ENCODE measurements around the gene CFHR2. TPM values are rescaled to one million over a fixed set of nuclear protein-coding genes. Genes with fewer than 3 reads are reported as not detected.
"Not testable (repeated sequence)": the region's sequence is repeated elsewhere in the genome, so short reads cannot be mapped to it uniquely, and the experiment has no call there.

CFHR2 gene
- total RNA-seq, 2 donors from 2014 or later = not detected

DNA sequence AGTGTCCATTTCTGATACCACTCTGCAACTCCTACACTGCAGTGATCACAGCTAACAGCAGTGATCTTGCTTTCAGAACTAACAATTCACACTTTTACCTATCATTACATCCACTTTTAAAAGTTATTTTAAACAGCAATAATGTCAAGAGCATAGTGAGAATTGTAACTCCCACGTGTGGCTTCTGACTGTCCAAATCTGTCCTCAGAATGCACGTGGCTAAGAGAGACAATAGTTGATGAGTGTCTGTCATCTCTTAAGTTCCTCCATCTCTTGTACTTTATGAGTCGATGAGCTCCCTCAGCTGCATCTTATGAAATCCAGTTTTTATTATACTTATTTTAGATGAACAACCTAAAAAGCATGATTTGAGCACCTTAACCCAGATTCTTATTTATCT lies 17.3 kb downstream of the CFHR2 start:
- no peaks in the 10 kb centered on the region for H3K36me3 Mint-ChIP-seq (ENCODE audit: low read depth)
- DNase-seq = no peak
- ATAC-seq = no peak
- no peak overlapping the region for H3K4me3 Mint-ChIP-seq
- H3K27ac Mint-ChIP-seq = no peak overlapping the region
- H3K27me3 Mint-ChIP-seq = peaks cover 9% of the 10 kb centered on the region
- peaks cover 2% of the 10 kb centered on the region for H3K4me1 Mint-ChIP-seq
- H3K9me3 ChIP-seq (ENCODE audit: control insufficient read depth, low read length, poor library complexity, severe bottlenecking) = no peaks in the 10 kb centered on the region

DNA sequence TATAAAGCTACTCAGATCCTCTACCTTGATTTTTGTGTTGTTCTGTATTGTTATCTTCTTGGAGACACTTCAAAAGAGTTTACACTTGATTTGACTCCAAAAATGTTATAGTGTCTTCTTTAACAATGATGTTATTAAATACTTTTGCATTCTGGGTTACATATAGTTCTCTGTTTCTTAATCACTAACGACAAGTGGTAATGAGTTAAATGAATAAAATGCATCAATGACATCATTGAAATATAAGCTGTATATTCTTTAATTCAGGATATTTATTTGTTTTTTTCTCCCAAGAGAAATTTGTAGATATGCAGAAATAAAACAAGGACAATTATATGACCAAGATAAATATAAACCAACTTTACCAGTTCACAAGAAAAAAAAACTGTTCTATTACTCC lies 26.6 kb downstream of the CFHR2 start:
- H3K9me3 ChIP-seq (ENCODE audit: control insufficient read depth, low read length, poor library complexity, severe bottlenecking) = no peaks in the 10 kb centered on the region

DNA sequence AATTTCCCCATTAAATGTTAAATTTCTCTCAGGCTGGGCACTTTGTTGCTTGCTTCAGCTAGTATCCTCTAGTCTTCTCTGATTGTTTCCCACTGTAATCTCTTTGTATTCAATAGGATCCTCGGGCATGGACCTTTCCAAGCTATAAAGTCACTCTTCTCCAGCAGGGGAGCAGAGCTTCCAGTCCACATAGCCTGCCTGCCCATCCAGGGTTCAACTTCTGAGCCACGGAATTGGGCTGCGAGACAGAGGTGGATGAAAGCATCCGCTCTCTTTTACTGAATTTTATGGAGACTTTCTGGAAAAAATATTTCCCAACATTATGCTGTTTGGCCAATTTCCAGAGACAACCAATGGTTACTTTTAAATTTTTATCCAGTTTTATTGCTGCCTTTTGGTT lies 32.7 kb downstream of the CFHR2 start:
- H3K4me3 Mint-ChIP-seq = no peak overlapping the region
- H3K36me3 Mint-ChIP-seq (ENCODE audit: low read depth) = no peaks in the 10 kb centered on the region
- no peak overlapping the region for H3K27ac Mint-ChIP-seq
- ATAC-seq (no peak), DNase-seq (no peak)
- H3K27me3 Mint-ChIP-seq = no peaks in the 10 kb centered on the region
- no peaks in the 10 kb centered on the region for H3K4me1 Mint-ChIP-seq
- no peaks in the 10 kb centered on the region for H3K9me3 ChIP-seq (ENCODE audit: control insufficient read depth, low read length, poor library complexity, severe bottlenecking)

More for the DNA sequence above, 26.6 kb downstream of the CFHR2 start:
- Mint-ChIP-seq H3K36me3 (ENCODE audit: low read depth) (no peaks in the 10 kb centered on the region), H3K4me3 (no peak overlapping the region), H3K4me1 (no peaks in the 10 kb centered on the region), H3K27ac (no peak overlapping the region), H3K27me3 (peaks cover 4% of the 10 kb centered on the region)
- ATAC-seq (no peak), DNase-seq (no peak)

DNA sequence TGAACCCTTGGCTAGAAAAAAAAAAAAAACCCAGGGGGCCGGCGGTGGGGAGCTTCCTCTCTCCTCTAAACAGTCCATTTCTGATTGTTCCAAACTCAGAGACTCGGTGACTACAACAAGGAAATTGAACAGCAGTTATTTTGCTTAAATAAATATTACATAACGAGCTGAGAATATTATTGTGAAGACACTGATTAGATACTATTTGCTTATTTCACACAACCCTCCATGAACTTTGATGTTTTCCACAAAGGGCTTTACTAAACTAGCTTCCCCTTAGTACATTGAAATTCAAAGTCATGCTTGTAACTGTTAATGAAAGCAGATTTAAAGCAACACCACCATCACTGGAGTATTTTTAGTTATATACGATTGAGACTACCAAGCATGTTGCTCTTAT lies 33.7 kb downstream of the CFHR2 start, which contains the start of gene CFHR5:
Gene CFHR5, plus strand, starts transcription at position 279 of the 400 bp plus-strand sequence. Its CDS starts 109 bp downstream, at position 388.
- no peaks in the 10 kb centered on the region for H3K36me3 Mint-ChIP-seq (ENCODE audit: low read depth)
- H3K4me3 Mint-ChIP-seq = no peak within 1 kb of the TSS
- H3K27ac Mint-ChIP-seq = no peak within 1 kb of the TSS
- no peaks in the 10 kb centered on the region for H3K9me3 ChIP-seq (ENCODE audit: control insufficient read depth, low read length, poor library complexity, severe bottlenecking)
- no peaks in the 10 kb centered on the region for H3K4me1 Mint-ChIP-seq
- ATAC-seq (no peak), DNase-seq (no peak)
- no peaks in the 10 kb centered on the region for H3K27me3 Mint-ChIP-seq

DNA sequence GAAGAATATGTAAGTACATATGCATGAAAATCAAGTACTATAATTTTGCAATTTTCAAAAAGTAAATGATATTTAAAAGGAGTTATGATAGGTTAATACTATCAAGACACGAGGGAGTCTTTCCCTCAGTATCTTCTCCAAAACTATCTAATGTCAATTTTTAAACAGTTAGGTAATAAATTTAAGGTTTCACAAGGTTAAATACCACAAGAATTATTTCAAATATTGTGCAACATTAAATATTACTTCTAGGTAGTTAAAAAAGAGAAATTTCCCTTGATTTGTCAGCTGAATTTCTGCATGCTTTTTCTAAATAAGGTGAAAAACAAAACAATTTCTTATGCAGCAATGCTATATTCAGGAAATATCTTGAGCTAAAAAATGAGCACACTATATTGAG lies 37.3 kb downstream of the CFHR2 start:
- ATAC-seq = no peak

DNA sequence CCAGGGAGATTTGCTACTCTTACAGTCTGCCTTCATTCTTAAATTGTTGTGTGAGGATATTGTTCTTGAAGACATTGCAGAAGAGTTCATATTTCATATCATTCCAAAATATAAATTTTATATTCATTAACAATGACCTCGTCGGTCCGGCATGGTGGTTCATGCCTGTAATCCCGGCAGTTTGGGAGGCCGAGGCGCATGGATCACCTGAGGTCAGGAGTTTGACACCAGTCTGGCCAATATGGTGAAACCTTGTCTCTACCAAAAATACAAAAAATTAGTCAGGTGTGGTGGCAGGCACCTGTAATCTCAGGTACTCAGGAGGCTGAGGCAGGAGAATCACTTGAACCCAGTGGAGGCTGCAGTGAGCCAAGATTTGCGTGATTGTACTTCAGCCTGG lies 38.7 kb downstream of the CFHR2 start:
- H3K27ac Mint-ChIP-seq; ATAC-seq; H3K9me3 ChIP-seq (ENCODE audit: control insufficient read depth, low read length, poor library complexity, severe bottlenecking); DNase-seq; H3K27me3 Mint-ChIP-seq; H3K36me3 Mint-ChIP-seq (ENCODE audit: low read depth); H3K4me1 Mint-ChIP-seq; H3K4me3 Mint-ChIP-seq: not testable (repeated sequence)

More for the DNA sequence above, 37.3 kb downstream of the CFHR2 start:
- no peak overlapping the region for H3K4me3 Mint-ChIP-seq
- DNase-seq = no peak
- H3K27ac Mint-ChIP-seq = no peak overlapping the region
- no peaks in the 10 kb centered on the region for H3K27me3 Mint-ChIP-seq
- H3K4me1 Mint-ChIP-seq = no peaks in the 10 kb centered on the region
- H3K36me3 Mint-ChIP-seq (ENCODE audit: low read depth) = no peaks in the 10 kb centered on the region
- no peaks in the 10 kb centered on the region for H3K9me3 ChIP-seq (ENCODE audit: control insufficient read depth, low read length, poor library complexity, severe bottlenecking)

DNA sequence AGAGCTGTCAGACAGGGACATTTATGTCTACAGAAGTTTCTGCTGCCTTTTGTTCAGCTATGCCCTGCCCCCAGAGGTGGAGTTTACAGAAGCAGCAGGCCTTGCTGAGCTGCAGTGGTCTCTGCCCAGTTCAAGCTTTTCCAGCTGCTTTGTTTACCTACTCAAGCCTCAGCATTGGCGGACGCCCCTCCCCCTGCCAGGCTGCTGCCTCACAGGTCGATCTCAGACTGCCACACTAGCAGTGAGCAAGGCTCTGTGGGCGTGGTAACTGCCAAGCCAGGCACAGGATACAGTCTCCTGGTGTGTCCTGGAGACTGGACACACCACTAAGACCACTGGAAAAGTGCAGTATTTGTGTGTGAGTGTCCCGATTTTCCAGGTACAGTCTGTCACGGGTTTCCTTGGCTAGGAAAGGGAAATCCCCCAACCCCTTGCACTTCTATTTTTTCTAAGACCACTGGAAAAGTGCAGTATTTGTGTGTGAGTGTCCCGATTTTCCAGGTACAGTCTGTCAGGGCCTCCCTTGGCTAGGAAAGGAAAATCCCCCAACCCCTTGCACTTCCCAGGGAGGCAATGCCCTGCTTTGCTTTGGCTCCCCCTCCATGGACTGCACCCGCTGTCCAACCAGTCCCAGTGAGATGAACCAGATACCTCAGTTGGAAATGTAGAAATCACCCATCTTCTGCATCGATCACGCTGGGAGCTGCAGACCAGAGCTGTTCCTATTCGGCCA lies 48.5 kb downstream of the CFHR2 start:
- not testable (repeated sequence) for H3K27ac Mint-ChIP-seq

DNA sequence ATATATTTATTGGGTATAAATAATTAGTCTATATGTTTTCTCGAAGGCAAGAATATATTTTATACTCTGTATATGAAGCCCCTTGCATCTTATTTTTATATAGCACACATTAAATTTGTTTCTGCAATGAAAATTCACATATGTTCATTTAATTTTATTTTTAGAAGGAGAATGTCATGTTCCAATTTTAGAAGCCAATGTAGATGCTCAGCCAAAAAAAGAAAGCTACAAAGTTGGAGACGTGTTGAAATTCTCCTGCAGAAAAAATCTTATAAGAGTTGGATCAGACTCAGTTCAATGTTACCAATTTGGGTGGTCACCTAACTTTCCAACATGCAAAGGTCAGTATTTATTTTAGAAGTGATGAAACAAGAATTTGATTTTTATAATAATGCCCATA lies 50.4 kb downstream of the CFHR2 start:
- H3K36me3 Mint-ChIP-seq (ENCODE audit: low read depth) = no peaks in the 10 kb centered on the region
- ATAC-seq (no peak), DNase-seq (no peak)
- H3K4me3 Mint-ChIP-seq = no peak overlapping the region
- H3K9me3 ChIP-seq (ENCODE audit: control insufficient read depth, low read length, poor library complexity, severe bottlenecking) = no peaks in the 10 kb centered on the region
- H3K4me1 Mint-ChIP-seq = no peaks in the 10 kb centered on the region
- no peak overlapping the region for H3K27ac Mint-ChIP-seq
- peaks cover 4% of the 10 kb centered on the region for H3K27me3 Mint-ChIP-seq

More for the DNA sequence above, 48.5 kb downstream of the CFHR2 start:
- ATAC-seq; H3K36me3 Mint-ChIP-seq (ENCODE audit: low read depth); DNase-seq; H3K4me3 Mint-ChIP-seq; H3K27me3 Mint-ChIP-seq; H3K9me3 ChIP-seq (ENCODE audit: control insufficient read depth, low read length, poor library complexity, severe bottlenecking); H3K4me1 Mint-ChIP-seq: not testable (repeated sequence)

DNA sequence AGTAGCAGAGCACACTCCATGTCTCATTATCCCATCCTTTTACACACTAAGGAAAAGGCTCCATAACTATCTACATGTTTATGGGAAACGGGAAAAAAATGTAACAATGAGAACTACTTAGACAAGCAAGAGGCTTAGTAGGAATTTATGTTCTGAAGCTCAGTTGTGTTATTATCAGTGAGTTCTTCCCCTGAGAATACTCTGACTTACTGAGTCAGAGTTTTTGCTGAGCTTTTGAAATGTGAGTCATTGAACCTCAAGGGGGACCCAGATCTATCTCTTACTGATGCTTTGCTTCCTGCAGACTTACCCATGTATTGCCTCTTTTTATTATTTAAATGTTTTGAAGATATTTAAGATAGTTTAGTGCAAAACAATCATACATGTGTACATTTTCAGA lies 53.9 kb downstream of the CFHR2 start:
- no peak for ATAC-seq
- no peak for DNase-seq
- no peaks in the 10 kb centered on the region for H3K9me3 ChIP-seq (ENCODE audit: control insufficient read depth, low read length, poor library complexity, severe bottlenecking)
- H3K36me3 Mint-ChIP-seq (ENCODE audit: low read depth) = no peaks in the 10 kb centered on the region
- peaks cover 4% of the 10 kb centered on the region for H3K27me3 Mint-ChIP-seq
- H3K27ac Mint-ChIP-seq = no peak overlapping the region
- no peaks in the 10 kb centered on the region for H3K4me1 Mint-ChIP-seq
- H3K4me3 Mint-ChIP-seq = no peak overlapping the region

DNA sequence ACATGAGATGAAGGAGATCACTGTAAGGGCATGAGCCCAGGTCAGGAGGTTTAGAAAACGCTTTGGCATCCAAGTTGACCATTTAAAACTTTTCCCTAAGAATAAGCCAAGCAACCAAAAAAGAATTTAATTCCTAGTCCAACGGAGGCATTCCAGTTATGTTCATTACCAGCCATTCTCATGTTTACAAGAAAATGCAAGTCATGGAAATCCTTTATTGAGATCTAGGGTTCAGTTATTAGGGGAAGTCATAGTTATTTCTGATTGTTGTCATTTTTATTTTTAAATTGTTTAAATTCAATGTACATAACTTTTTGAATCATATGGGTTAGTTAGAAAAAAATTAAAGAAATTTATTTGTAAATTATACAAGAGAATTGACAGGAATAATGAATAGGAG lies 58.3 kb downstream of the CFHR2 start:
- ATAC-seq (no peak), DNase-seq (no peak)
- H3K4me1 Mint-ChIP-seq = no peaks in the 10 kb centered on the region
- no peak overlapping the region for H3K27ac Mint-ChIP-seq
- peaks cover 10% of the 10 kb centered on the region for H3K27me3 Mint-ChIP-seq
- no peak overlapping the region for H3K4me3 Mint-ChIP-seq
- no peaks in the 10 kb centered on the region for H3K36me3 Mint-ChIP-seq (ENCODE audit: low read depth)
- no peaks in the 10 kb centered on the region for H3K9me3 ChIP-seq (ENCODE audit: control insufficient read depth, low read length, poor library complexity, severe bottlenecking)

DNA sequence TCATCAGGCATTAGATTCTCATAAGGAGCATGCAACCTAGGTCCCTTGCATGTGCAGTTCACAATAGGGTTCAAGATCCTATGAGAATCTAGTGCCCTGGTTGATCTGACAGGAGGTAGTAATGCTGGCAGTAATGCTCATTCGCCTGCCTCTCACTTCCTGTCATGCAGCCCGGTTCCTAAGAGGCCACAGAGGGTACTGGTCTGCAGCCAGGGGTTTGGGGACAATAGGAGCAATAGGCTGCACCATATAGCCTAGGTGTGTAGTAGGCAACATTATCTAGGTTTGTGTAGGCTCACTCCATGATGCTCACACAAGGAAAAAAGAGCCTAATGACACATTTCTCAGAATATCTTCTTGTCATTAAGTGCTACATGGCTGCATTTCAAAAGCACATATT lies 59.6 kb downstream of the CFHR2 start:
- Mint-ChIP-seq H3K36me3 (ENCODE audit: low read depth) (no peaks in the 10 kb centered on the region), H3K4me3 (no peak overlapping the region), H3K27ac (no peak overlapping the region), H3K4me1 (no peaks in the 10 kb centered on the region), H3K27me3 (peaks cover 6% of the 10 kb centered on the region)
- ATAC-seq (no peak), DNase-seq (no peak)
- H3K9me3 ChIP-seq (ENCODE audit: control insufficient read depth, low read length, poor library complexity, severe bottlenecking) = no peaks in the 10 kb centered on the region

DNA sequence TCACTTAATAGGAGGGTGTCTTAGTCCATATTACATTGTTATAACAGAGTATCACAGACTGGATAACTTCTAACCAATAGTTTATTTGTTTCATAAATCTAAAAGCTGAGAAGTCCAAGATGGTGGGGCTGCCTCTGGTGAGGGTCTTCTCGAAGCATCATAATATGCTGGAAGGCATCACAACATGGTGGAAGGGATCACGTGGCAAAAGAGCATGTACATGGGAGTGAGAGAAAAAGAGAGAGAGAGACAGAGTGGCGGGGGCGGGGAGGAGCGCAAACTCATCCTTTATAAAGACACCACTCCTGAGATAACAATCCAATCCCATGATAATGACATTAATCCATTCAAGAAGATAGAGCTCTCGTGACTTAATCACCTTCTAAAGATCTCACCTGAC lies 65.3 kb downstream of the CFHR2 start:
- Mint-ChIP-seq H3K27ac (no peak overlapping the region), H3K27me3 (peaks cover 6% of the 10 kb centered on the region), H3K36me3 (ENCODE audit: low read depth) (no peaks in the 10 kb centered on the region), H3K4me1 (no peaks in the 10 kb centered on the region), H3K4me3 (no peak overlapping the region)
- no peaks in the 10 kb centered on the region for H3K9me3 ChIP-seq (ENCODE audit: control insufficient read depth, low read length, poor library complexity, severe bottlenecking)
- no peak for DNase-seq
- no peak for ATAC-seq
